DOHH2 (cell line): Measurements from ENCODE around the gene CHD6.

ENCODE experiments used
- H3F3A ChIP-seq: fragments of 200-600 bp; sonication (generic), shearing (Covaris generic); 2 replicates; pipeline ENCODE4 v1.6.0; 2016; ENCODE audit warnings: antibody characterized with exemption, mild to moderate bottlenecking; ENCODE audit not compliant: control insufficient read depth, insufficient read depth
- H3K27ac ChIP-seq: fragments of 200-600 bp; sonication (generic); 2 replicates; pipeline ENCODE4 v1.5.1; 2014; ENCODE audit warnings: low read depth, mild to moderate bottlenecking, low read length, moderate library complexity
- H3K27me3 ChIP-seq: fragments of 200-600 bp; sonication (generic); 2 replicates; pipeline ENCODE4 v1.6.1; 2014; ENCODE audit warnings: mild to moderate bottlenecking, low read length, mixed read lengths; ENCODE audit not compliant: control insufficient read depth
- H3K36me3 ChIP-seq: fragments of 200-600 bp; sonication (generic); 2 replicates; pipeline ENCODE4 v1.6.1; 2014; ENCODE audit warnings: mild to moderate bottlenecking, low read length, moderate library complexity, mixed read lengths; ENCODE audit not compliant: control insufficient read depth
- H3K4me1 ChIP-seq: fragments of 200-600 bp; sonication (generic); 2 replicates; pipeline ENCODE4 v1.6.1; 2014; ENCODE audit warnings: mild to moderate bottlenecking, low read length, mixed read lengths; ENCODE audit not compliant: control insufficient read depth
- H3K4me2 ChIP-seq: fragments of 200-600 bp; sonication (generic); 2 replicates; pipeline ENCODE4 v1.6.0; 2014; ENCODE audit warnings: mild to moderate bottlenecking, low read length, moderate library complexity
- H3K4me3 ChIP-seq: fragments of 200-600 bp; sonication (generic); 2 replicates; pipeline ENCODE4 v1.5.1; 2014; ENCODE audit warnings: mild to moderate bottlenecking, low read length, mixed read lengths
- H3K79me2 ChIP-seq: fragments of 200-600 bp; sonication (generic); 2 replicates; pipeline ENCODE4 v1.6.1; 2014; ENCODE audit warnings: mild to moderate bottlenecking, low read length, mixed read lengths; ENCODE audit not compliant: control insufficient read depth
- H3K9me2 ChIP-seq: fragments of 200-600 bp; sonication (generic); replicated peaks from 2 replicates; pipeline ENCODE4 v1.6.1; 2014; ENCODE audit warnings: mild to moderate bottlenecking, low read length, mixed read lengths; ENCODE audit not compliant: control insufficient read depth
- H3K9me3 ChIP-seq: fragments of 200-600 bp; sonication (generic); 2 replicates; pipeline ENCODE4 v1.6.1; 2014; ENCODE audit warnings: antibody characterized with exemption, low read length, mixed read lengths; ENCODE audit not compliant: control insufficient read depth, insufficient read depth
- H4K20me1 ChIP-seq: fragments of 200-600 bp; sonication (generic); 2 replicates; pipeline ENCODE4 v1.6.0; 2014; ENCODE audit warnings: low read depth, mild to moderate bottlenecking, antibody characterized with exemption, low read length, moderate library complexity; ENCODE audit not compliant: control insufficient read depth, insufficient read depth
- CTCF ChIP-seq: fragments of 200-600 bp; sonication (generic); IDR thresholded peaks from one replicate; pipeline ENCODE4 v1.5.1; 2014; ENCODE audit warnings: antibody characterized with exemption, mild to moderate bottlenecking, low read depth, low read length; ENCODE audit not compliant: poor library complexity, severe bottlenecking
- EZH2phosphoT487 ChIP-seq: fragments of 200-600 bp; sonication (generic); IDR thresholded peaks from 2 replicates; pipeline ENCODE4 v1.6.1; 2017; ENCODE audit warnings: borderline replicate concordance, mild to moderate bottlenecking, antibody characterized with exemption, low read length, moderate library complexity, mixed read lengths

The CHD6 gene

GRCh38 chr20:41415191-41415590 is 203.0 kb downstream of the CHD6 start:
- Histone ChIP-seq H3K27ac (no peak overlapping the region), H3K4me1 (peaks cover 11% of the 10 kb centered on the region), H3K27me3 (no peaks in the 10 kb centered on the region), H3K9me3 (no peaks in the 10 kb centered on the region), H3K36me3 (peaks cover 52% of the 10 kb centered on the region), H3K9me2 (no peaks in the 10 kb centered on the region), H3K4me2 (no peak overlapping the region), H3K79me2 (no peaks in the 10 kb centered on the region), H3F3A (no peaks in the 10 kb centered on the region), H4K20me1 (no peaks in the 10 kb centered on the region; the same call in 1 of the 2 replicates), H3K4me3 (no peak overlapping the region)
- TF ChIP-seq CTCF: no peak
- TF ChIP-seq EZH2phosphoT487: no peak

- H3K9me2 ChIP-seq: no peaks in the 10 kb centered on the region
- no peak for TF ChIP-seq CTCF
- no peak for TF ChIP-seq EZH2phosphoT487
- H3K9me3 ChIP-seq: no peaks in the 10 kb centered on the region
- peaks cover 11% of the 10 kb centered on the region for H3K4me1 ChIP-seq
- H3K4me2 ChIP-seq: no peak overlapping the region
- no peaks in the 10 kb centered on the region for H4K20me1 ChIP-seq
- H3K27me3 ChIP-seq: no peaks in the 10 kb centered on the region
- no peak overlapping the region for H3K27ac ChIP-seq
- no peak overlapping the region for H3K4me3 ChIP-seq
- no peaks in the 10 kb centered on the region for H3F3A ChIP-seq
- peaks cover 58% of the 10 kb centered on the region for H3K36me3 ChIP-seq
- H3K79me2 ChIP-seq: no peaks in the 10 kb centered on the region
These were observed 205.0 kb downstream of the CHD6 start for GRCh38 chr20:41413169-41413568.

GRCh38 chr20:41412324-41413120 is 205.7 kb downstream of the CHD6 start:
- H3K9me3 ChIP-seq: no peaks in the 10 kb centered on the region
- no peaks in the 10 kb centered on the region for H3K27me3 ChIP-seq
- peaks cover 60% of the 10 kb centered on the region for H3K36me3 ChIP-seq
- peaks cover 11% of the 10 kb centered on the region for H3K4me1 ChIP-seq
- no peaks in the 10 kb centered on the region for H3K9me2 ChIP-seq
- TF ChIP-seq CTCF (no peak), EZH2phosphoT487 (no peak)
- H3K79me2 ChIP-seq: no peaks in the 10 kb centered on the region
- no peak overlapping the region for H3K27ac ChIP-seq
- no peak overlapping the region for H3K4me3 ChIP-seq
- H3K4me2 ChIP-seq: no peak overlapping the region
- H4K20me1 ChIP-seq: no peaks in the 10 kb centered on the region
- H3F3A ChIP-seq: no peaks in the 10 kb centered on the region
